GM21423 (cell line): Measurements from ENCODE around the gene CAD.

Source experiments
- ATAC-seq: cut with Tn5 transposase; IDR thresholded peaks from one replicate; pipeline ENCODE4 v1.9.1; 2021; ENCODE audit warnings: mild to moderate bottlenecking, moderate library complexity; ENCODE audit not compliant: unreplicated experiment

CAD gene

GRCh38 chr2:27222407-27222806 is 5.2 kb downstream of the CAD start:
- ATAC-seq: no peak

- no peak for ATAC-seq
Measured at GRCh38 chr2:27223416-27223815, 6.2 kb downstream of the CAD start.

DNA sequence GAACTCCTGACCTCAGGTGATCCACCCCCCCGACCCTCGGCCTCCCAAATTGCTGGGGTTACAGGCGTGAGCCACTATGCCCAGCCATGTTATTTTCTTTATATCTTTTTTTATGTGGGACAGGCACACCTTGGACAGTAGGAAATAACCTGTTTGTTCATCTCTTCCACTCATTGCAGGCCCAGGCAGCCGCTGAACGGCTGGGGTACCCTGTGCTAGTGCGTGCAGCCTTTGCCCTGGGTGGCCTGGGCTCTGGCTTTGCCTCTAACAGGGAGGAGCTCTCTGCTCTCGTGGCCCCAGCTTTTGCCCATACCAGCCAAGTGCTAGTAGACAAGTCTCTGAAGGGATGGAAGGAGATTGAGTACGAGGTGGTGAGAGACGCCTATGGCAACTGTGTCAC is 8.4 kb downstream of the CAD start:
- no peak for ATAC-seq

- no peak for ATAC-seq
Measured at GRCh38 chr2:27227501-27227900, 10.3 kb downstream of the CAD start.

GRCh38 chr2:27231921-27232320 is 14.8 kb downstream of the CAD start:
- no peak for ATAC-seq

DNA sequence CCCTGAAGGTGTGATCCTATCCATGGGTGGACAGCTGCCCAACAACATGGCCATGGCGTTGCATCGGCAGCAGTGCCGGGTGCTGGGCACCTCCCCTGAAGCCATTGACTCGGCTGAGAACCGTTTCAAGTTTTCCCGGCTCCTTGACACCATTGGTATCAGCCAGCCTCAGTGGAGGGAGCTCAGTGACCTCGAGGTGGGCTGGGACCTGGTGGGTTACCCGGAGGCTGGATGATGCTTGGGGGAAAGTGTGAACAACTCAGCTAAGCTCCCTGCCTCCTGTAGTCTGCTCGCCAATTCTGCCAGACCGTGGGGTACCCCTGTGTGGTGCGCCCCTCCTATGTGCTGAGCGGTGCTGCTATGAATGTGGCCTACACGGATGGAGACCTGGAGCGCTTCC is 16.2 kb downstream of the CAD start:
- no peak for ATAC-seq

- no peak for ATAC-seq
Measured at GRCh38 chr2:27236136-27236535, 19.0 kb downstream of the CAD start.

GRCh38 chr2:27236626-27237025 is 19.5 kb downstream of the CAD start:
- no peak for ATAC-seq

GRCh38 chr2:27237341-27237945 is 20.3 kb downstream of the CAD start:
- ATAC-seq: no peak

GRCh38 chr2:27238976-27239375 is 21.8 kb downstream of the CAD start:
- no peak for ATAC-seq

- no peak for ATAC-seq
Measured at GRCh38 chr2:27240406-27240805, 23.2 kb downstream of the CAD start.

GRCh38 chr2:27241761-27242613 is 24.8 kb downstream of the CAD start:
- no peak for ATAC-seq

DNA sequence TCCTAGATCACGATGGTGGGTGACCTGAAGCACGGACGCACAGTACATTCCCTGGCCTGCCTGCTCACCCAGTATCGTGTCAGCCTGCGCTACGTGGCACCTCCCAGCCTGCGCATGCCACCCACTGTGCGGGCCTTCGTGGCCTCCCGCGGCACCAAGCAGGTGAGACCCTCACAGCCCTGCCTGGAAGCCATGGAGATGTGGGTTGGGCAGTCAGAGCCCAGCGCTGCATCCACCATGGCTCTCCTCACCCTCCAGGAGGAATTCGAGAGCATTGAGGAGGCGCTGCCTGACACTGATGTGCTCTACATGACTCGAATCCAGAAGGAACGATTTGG is 25.4 kb downstream of the CAD start:
- no peak for ATAC-seq

GRCh38 chr2:27243391-27244130 is 26.4 kb downstream of the CAD start:
- ATAC-seq: no peak

DNA sequence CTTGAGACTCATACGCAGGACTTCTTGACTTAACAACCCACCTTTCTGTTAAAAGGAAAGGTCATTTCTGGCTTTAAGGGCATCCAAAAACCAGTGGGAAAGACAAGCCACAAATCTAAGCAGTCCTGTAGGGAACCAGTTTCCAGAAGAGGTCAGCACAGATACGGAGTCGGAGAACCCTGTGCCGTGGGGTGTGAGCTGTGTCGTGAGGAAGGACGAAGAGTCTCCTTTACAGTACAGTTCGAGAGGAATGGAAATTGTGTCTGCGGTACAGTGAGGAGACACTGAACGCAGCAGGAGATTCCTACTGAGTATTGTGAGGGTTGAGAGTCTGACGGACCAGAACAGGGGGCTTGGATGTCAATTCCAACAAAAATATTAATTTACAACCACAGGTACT is 27.9 kb downstream of the CAD start:
- ATAC-seq: no peak

GRCh38 chr2:27245626-27246025 is 28.5 kb downstream of the CAD start:
- ATAC-seq: no peak

DNA sequence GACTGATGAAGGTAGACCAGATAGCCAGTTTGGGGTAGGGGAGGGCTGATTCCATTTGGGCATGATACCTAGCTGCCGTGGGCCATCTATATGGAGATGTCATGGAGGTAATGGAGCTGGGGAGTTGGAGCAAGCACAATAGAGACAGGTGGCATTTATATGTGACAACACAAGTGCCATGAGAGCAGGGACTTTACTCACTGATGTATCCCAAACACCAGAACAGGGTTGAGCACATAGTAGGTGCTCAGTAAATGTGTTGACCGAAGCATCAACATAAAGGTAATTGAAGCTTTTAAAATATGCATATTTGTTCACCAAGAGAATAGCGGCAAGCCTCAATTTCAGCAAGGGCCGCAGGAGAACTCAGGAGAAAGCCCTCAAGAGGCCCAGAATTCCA is 30.7 kb downstream of the CAD start:
- ATAC-seq: no peak

GRCh38 chr2:27249159-27249890 is 32.2 kb downstream of the CAD start:
- no peak for ATAC-seq

- no peak for ATAC-seq
Measured at GRCh38 chr2:27249891-27250651, 32.9 kb downstream of the CAD start.

DNA sequence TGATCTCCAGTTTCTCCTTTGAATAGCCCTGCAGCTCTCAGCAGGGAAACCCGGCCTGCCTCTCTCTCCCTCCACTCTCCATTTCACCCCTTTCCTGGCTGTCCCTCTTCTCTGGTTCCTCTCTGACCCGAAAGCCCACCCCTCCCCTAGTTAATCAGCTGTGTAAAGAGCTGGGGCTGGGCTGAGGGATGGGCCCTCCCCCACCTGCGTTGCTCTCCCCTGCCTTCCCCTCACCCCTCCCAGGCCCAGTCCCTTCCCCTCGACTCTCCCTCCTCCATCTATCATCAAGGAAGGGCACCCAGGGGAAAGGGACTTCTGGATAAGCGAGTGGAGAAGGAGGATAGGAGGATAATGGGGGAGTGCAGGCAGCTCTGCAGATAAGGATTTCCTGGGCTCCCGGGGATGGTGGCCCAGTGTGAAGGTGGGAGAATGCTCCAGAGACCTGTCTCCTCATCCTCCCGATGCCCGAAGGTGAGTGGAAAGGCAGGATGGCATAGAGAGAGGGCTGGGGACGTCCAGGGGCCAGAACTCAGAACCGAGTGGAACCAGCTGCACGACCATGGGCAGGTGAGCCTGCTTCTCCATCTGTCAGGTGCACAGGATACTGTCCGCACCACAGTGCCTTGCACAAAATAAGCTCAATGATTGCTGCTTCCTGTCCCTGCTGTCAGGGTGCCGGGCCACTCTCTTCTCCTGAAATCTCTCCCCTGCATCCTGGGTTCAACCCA is 33.6 kb downstream of the CAD start:
- no peak for ATAC-seq
